ENCODE data around the gene LCN12. TPM values are rescaled to one million over a fixed set of nuclear protein-coding genes. Genes with fewer than 3 reads are reported as not detected.

LCN12 gene
- total RNA-seq, 1 donor from 2014 or later = 7.8 TPM

DNA sequence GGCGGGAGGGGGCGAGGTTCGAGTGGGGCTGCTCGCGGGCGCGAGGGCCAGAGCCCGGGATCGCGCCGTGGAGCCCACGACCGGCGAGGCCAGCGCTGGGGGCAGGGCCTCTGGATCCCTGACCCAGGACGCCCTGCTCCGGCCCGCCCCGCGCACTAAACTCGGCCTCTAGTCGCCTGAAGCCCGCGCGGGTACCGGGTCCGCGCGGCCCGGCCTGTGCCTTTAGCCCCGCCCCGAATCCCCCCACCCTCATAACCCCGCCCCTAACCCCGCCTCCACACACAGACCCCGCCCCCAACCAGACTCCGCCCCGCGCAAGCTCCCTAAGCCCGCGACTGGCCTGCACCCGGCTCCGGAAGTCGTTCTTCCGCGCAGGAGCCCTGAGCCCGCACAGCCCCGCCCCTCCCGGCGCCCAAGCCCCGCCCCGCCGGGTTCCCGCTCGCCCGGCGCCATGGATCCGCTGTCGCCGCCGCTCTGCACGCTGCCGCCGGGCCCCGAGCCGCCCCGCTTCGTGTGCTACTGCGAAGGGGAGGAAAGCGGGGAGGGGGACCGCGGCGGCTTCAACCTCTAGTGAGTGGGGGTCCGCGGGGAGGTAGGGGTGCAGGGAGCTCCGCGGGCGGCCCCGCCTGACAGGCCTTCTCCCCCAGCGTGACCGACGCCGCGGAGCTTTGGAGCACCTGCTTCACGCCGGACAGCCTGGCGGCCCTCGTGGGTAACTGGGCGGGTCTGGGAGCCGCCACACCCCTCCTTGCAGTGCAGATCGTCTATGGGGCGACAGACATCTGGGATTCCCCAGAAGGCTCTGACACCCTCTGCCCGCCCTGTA is 40.1 kb downstream of the LCN12 start, which contains the start of gene PAXX:
PAXX (plus strand) TSS at position 430 of the 826 bp plus-strand sequence; CDS start at position 452, 22 bp downstream.
- Histone ChIP-seq H3K9me3 (replicated peaks) (peaks cover 4% of the 10 kb centered on the region), H3K36me3 (peaks cover 11% of the 10 kb centered on the region), H3K4me3 (peak within 1 kb of the TSS; percentile 74), H3K4me1 (peaks cover 60% of the 10 kb centered on the region), H3K27me3 (ENCODE audit: low read depth) (peaks cover 43% of the 10 kb centered on the region), H3K27ac (replicated peaks) (peak within 1 kb of the TSS; percentile 92)
- intact Hi-C loops (cut with micrococcal nuclease) = no loop called here
- DNase-seq = peak; percentile 94
- TF ChIP-seq, protein P1, sequence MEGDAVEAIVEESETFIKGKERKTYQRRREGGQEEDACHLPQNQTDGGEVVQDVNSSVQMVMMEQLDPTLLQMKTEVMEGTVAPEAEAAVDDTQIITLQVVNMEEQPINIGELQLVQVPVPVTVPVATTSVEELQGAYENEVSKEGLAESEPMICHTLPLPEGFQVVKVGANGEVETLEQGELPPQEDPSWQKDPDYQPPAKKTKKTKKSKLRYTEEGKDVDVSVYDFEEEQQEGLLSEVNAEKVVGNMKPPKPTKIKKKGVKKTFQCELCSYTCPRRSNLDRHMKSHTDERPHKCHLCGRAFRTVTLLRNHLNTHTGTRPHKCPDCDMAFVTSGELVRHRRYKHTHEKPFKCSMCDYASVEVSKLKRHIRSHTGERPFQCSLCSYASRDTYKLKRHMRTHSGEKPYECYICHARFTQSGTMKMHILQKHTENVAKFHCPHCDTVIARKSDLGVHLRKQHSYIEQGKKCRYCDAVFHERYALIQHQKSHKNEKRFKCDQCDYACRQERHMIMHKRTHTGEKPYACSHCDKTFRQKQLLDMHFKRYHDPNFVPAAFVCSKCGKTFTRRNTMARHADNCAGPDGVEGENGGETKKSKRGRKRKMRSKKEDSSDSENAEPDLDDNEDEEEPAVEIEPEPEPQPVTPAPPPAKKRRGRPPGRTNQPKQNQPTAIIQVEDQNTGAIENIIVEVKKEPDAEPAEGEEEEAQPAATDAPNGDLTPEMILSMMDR (IDR thresholded peaks at IDR 0.05; ENCODE audit: borderline replicate concordance) = no peak

DNA sequence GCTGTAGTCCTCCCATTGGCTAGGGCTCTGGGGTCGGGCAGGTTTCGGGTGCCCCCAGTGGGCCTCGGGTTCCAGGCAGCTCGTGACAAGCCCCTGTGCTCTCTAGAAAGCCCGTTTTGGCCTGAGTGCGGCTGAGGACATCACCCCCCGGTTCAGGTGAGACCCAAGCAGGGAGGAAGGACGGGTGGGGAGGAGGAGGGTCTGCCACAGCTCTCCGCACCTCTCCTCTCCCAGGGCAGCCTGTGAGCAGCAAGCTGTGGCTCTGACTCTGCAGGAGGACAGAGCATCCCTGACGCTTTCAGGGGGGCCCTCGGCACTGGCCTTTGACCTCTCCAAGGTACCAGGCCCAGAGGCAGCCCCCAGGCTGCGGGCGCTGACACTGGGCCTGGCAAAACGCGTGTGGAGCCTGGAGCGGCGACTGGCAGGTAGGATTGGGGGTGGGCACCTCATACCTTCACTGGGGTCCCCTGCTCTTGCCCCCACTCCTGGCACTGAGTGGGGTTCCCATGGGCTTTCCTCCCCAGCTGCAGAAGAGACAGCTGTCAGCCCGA is 40.8 kb downstream of the LCN12 start:
- no peak for DNase-seq
- TF ChIP-seq, protein P1 (IDR thresholded peaks at IDR 0.05; ENCODE audit: borderline replicate concordance) = no peak
- H3K36me3 ChIP-seq = peaks cover 11% of the 10 kb centered on the region
- peak overlapping the region; percentile 74 for H3K4me3 ChIP-seq
- H3K4me1 ChIP-seq = peaks cover 66% of the 10 kb centered on the region
- H3K27me3 ChIP-seq (ENCODE audit: low read depth) = peaks cover 50% of the 10 kb centered on the region
- peak overlapping the region; percentile 92 for H3K27ac ChIP-seq (replicated peaks)
- peaks cover 4% of the 10 kb centered on the region for H3K9me3 ChIP-seq (replicated peaks)
- intact Hi-C loops (cut with micrococcal nuclease) = no loop called here

DNA sequence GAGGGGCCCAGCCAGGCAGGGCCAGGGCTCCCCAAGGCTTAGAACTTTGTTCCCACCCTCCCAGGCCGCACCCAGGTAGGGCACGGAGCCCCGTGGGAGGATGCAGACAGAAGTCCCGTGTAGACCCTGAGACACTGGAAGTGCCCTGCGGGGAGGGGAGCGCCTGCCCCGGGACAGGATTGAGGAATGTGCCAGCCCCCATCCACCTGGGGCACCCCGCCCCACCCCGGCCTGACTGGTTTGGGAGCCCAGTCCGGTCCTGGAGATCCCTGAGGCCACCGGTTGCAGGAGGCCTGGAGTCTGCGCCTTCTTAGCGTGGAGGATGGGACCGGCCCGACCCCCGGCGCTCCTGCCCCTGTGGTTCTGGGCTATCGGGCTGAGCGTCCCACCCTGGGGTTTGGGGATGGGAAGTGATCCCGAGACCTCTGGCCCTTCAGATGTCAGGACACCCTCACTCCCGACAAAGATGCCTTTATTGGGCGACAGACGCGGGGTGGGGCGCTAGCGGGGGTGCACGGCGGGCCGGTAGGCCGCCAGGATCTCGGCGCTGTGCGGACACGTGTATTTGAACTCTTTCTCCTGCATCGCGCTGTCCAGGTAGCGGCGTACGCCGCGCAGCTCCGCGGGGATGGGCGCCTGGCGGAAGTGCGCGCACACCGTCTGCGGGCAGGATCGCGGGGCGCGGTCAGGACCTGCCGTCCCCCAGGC is 42.3 kb downstream of the LCN12 start:
- peak overlapping the region; percentile 74 for H3K4me3 ChIP-seq
- intact Hi-C loops (cut with micrococcal nuclease) = no loop called here
- no peak for DNase-seq
- H3K4me1 ChIP-seq = peaks cover 69% of the 10 kb centered on the region
- peaks cover 11% of the 10 kb centered on the region for H3K36me3 ChIP-seq
- H3K9me3 ChIP-seq (replicated peaks) = peaks cover 4% of the 10 kb centered on the region
- TF ChIP-seq, protein P1 (IDR thresholded peaks at IDR 0.05; ENCODE audit: borderline replicate concordance) = no peak
- H3K27me3 ChIP-seq (ENCODE audit: low read depth) = peaks cover 55% of the 10 kb centered on the region
- peak overlapping the region; percentile 8 for H3K27ac ChIP-seq (replicated peaks)

DNA sequence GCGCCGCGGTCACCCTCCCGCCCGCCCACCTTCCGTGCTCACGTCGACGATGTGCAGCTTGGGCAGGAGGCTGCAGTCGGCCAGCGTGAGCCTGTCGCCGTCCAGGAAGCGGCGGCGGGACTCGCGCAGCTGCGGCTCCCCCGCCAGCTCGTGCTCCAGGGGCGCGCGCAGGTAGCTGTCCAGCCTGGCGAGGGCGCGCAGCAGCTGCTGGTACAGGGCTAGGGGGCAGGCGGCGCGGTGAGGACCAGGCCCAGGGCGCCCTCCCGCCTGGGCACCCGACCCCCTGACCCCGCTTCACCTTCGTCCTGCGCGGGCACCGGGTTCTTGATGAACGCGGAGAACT is 42.8 kb downstream of the LCN12 start:
- DNase-seq = no peak
- peaks cover 4% of the 10 kb centered on the region for H3K9me3 ChIP-seq (replicated peaks)
- peaks cover 55% of the 10 kb centered on the region for H3K27me3 ChIP-seq (ENCODE audit: low read depth)
- peak overlapping the region; percentile 70 for H3K27ac ChIP-seq (replicated peaks)
- TF ChIP-seq, protein P1 (IDR thresholded peaks at IDR 0.05; ENCODE audit: borderline replicate concordance) = no peak
- intact Hi-C loops (cut with micrococcal nuclease) = no loop called here
- H3K4me3 ChIP-seq = peak overlapping the region; percentile 74
- peaks cover 11% of the 10 kb centered on the region for H3K36me3 ChIP-seq
- H3K4me1 ChIP-seq = peaks cover 69% of the 10 kb centered on the region

DNA sequence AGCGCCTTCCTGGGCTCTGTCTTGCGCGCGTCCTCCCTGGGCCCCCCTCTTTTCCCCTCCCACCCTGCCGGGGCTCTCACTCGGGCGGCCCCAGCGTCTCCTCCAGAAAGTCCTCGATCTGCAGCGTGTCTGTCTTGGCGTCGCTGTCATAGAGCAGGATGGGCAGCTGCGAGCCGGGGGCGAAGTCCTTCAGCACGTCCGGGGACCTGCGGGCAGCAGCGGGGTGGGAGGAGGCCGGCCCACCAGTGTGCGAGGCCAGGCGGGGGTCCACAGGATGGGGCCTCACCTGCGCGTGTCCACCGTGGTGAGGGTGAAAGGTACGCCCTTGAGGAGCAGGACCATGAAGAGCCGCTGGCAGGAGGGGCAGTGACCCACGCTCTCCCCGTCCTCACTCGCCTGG is 43.3 kb downstream of the LCN12 start:
- peaks cover 55% of the 10 kb centered on the region for H3K27me3 ChIP-seq (ENCODE audit: low read depth)
- intact Hi-C loops (cut with micrococcal nuclease) = no loop called here
- H3K4me3 ChIP-seq = peak overlapping the region; percentile 74
- TF ChIP-seq, protein P1 (IDR thresholded peaks at IDR 0.05; ENCODE audit: borderline replicate concordance) = no peak
- no peak for DNase-seq
- peaks cover 4% of the 10 kb centered on the region for H3K9me3 ChIP-seq (replicated peaks)
- H3K36me3 ChIP-seq = peaks cover 11% of the 10 kb centered on the region
- peaks cover 69% of the 10 kb centered on the region for H3K4me1 ChIP-seq
- H3K27ac ChIP-seq (replicated peaks) = peak overlapping the region; percentile 70

Data from left ventricle myocardium inferior (tissue), 1 donor.